Ovary (tissue), 9 donors: ENCODE results near the gene RASGEF1B. TPM values are rescaled to one million over a fixed set of nuclear protein-coding genes. Genes with fewer than 3 reads are reported as not detected.

Source experiments
- DNase-seq, 5 donors: peaks; one replicate each; pipeline ENCODE4 v3.0.0-alpha.2; 2019 to 2020
- H3K27ac ChIP-seq, 2 donors: fragments of 200-600 bp; one replicate each; pipeline versions ENCODE4 v1.5.1 to v1.8.0; 2019 to 2022
- H3K27me3 ChIP-seq: fragments of 200-600 bp; one replicate; pipeline ENCODE4 v1.8.0; 2022
- H3K36me3 ChIP-seq: fragments of 200-600 bp; sonication (generic); one replicate; pipeline ENCODE4 v1.5.1; 2019
- H3K4me1 ChIP-seq: one replicate; pipeline ENCODE4 v1.8.1; 2013; ENCODE audit warnings: mild to moderate bottlenecking, moderate library complexity; ENCODE audit not compliant: insufficient read depth
- H3K4me3 ChIP-seq: fragments of 200-600 bp; sonication (generic); one replicate; pipeline ENCODE4 v1.5.1; 2017
- H3K9me3 ChIP-seq, 2 donors: fragments of 200-600 bp in 1 of 2; sonication (generic) in 1 of 2; one replicate each; pipeline versions ENCODE4 v1.5.1 to v1.8.1; 2013 to 2019; ENCODE audit warnings: mild to moderate bottlenecking in 1 of 2, moderate library complexity in 1 of 2
- EP300 ChIP-seq: sonication (generic); formaldehyde crosslinking; IDR thresholded peaks from one replicate; pipeline ENCODE4 v1.6.1; 2017; ENCODE audit warnings: antibody characterized with exemption
- POLR2A ChIP-seq: fragments of 450-650 bp; IDR thresholded peaks from one replicate; pipeline ENCODE4 v1.6.1; 2017; ENCODE audit warnings: antibody characterized with exemption, mild to moderate bottlenecking, moderate library complexity
- WGBS, 3 donors: extraction: QIAGEN DNeasy Blood & Tissue Kit in 1 of 3; methylation state at CpG; one replicate each; pipeline versions ENCODE4 v1.1.5 to v1.1.7; 2013 to 2017; 5-methylcytosine and 5-hydroxymethylcytosine counted together
- intact Hi-C, 4 donors: fragments of 100-400 bp; cut with DNase I; formaldehyde crosslinking; loops; one replicate each; pipeline versions ENCODE4 v1.11.0 to v1.15.1; 2022 to 2023
- polyA plus RNA-seq, 2 donors: library from polyadenylated mRNA; stranded (reverse); fragments of 200-250 nt in 1 of 2; fragments of 350-450 nt in 1 of 2; fragmentation: Illumina TruSeq in 1 of 2; extraction: RNeasy Lipid Tissue Mini Kit (QIAGEN cat#74804) in 1 of 2; gene quantifications; one replicate each; pipeline ENCODE4 v1.2.3, GENCODE V29; 2013 to 2014
- total RNA-seq, 7 donors: library from RNA; depleted of rRNA in 2 of 7; stranded (reverse); fragments of >200 nt in 2 of 7; fragmentation: NEBNext Ultra II Directional in 3 of 7; extraction: Animal tissue kit (Norgen Biotek cat#: 25700) in 3 of 7; gene quantifications; one replicate each; pipeline versions ENCODE4 v1.1.0 to v1.2.4, GENCODE V29; 2016 to 2023
- TF ChIP-seq, protein P1 (sequence below), 3 donors: fragments of 450-650 bp in 2 of 3; fragments of 200-600 bp in 1 of 3; IDR thresholded peaks; one replicate each; pipeline versions ENCODE4 v1.5.1 to v1.8.0; 2016 to 2022; ENCODE audit warnings: antibody characterized with exemption in 3 of 3, mild to moderate bottlenecking in 1 of 3
- donor health status: DM: no; HTN: no; CAD: no; lungs with moderate emphysema.
- donor health status: DM: no; HTN: no; CAD: no.
- donor health status: Bipolar disorder and iron deficiency.
- donor health status: DM: yes; HTN: yes; CAD: no.
- donor health status: DM: no; HTN: no; CAD: no.
- donor health status: DM: yes; HTN: yes; CAD: no.

Gene RASGEF1B
- total and polyA plus RNA-seq, 9 donors = 1.1 to 14.4 (median 4.3) TPM

GRCh38 chr4:81422595-81422994 lies 49.1 kb downstream of the RASGEF1B start:
- H3K9me3 ChIP-seq = no peaks in the 10 kb centered on the region
- WGBS, 3 donors = 27 to 36% (median 28%) methylated on average over 1 of the region's 1 CpG
- H3K4me3 ChIP-seq = no peak overlapping the region
- no peaks in the 10 kb centered on the region for H3K4me1 ChIP-seq
- TF ChIP-seq, protein P1, sequence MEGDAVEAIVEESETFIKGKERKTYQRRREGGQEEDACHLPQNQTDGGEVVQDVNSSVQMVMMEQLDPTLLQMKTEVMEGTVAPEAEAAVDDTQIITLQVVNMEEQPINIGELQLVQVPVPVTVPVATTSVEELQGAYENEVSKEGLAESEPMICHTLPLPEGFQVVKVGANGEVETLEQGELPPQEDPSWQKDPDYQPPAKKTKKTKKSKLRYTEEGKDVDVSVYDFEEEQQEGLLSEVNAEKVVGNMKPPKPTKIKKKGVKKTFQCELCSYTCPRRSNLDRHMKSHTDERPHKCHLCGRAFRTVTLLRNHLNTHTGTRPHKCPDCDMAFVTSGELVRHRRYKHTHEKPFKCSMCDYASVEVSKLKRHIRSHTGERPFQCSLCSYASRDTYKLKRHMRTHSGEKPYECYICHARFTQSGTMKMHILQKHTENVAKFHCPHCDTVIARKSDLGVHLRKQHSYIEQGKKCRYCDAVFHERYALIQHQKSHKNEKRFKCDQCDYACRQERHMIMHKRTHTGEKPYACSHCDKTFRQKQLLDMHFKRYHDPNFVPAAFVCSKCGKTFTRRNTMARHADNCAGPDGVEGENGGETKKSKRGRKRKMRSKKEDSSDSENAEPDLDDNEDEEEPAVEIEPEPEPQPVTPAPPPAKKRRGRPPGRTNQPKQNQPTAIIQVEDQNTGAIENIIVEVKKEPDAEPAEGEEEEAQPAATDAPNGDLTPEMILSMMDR (IDR thresholded peaks at IDR 0.05) = no peak
- TF ChIP-seq EP300 (no peak), POLR2A (no peak)
- H3K36me3 ChIP-seq = no peaks in the 10 kb centered on the region
- no peaks in the 10 kb centered on the region for H3K27me3 ChIP-seq
- intact Hi-C loops = no loop called here
- no peak overlapping the region for H3K27ac ChIP-seq
- no peak for DNase-seq

DNA sequence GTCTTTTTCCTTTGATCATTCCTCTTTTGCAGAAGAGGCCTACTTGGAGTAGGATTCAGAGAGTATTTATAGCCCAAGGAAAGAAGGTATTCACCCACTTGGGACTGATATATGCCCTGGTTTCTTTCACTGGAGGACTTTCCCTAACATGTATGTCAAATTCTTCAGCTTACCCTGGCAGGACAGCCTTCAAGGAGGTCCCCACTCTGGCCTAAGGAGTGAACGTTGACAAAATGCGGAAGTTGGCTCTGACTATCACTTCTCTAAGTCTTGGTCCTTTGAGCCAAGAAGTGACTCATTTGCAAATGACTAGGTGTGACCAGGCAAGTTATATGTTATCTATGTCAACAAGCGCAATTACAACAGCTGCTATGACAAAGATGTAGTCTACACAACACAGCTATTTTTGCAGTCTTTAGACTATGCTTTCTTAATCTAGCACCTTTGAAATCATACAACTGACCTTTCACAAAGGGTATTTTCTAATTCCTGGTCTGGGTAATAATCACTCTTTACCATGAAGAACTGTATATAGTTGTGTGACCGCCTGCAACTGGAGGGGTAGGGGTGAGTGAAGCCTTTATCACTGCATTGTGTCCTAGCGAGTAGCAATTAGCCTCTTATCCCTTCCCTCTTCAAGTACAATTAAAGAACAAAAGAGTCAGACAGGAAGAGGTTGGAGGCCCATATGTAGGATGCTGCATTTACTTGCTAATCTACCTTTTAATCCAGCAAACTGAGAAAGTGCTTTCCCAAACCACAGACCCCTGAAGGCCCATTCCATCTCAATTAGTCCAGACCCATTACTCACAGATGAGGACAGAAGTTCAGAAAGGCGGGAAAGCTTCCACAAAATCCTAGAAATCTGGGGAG lies 50.1 kb downstream of the RASGEF1B start:
- no peaks in the 10 kb centered on the region for H3K36me3 ChIP-seq
- no peaks in the 10 kb centered on the region for H3K27me3 ChIP-seq
- no peak for DNase-seq
- H3K9me3 ChIP-seq = no peaks in the 10 kb centered on the region
- H3K4me1 ChIP-seq = no peaks in the 10 kb centered on the region
- intact Hi-C loops = no loop called here
- 84 to 89% (median 88%) methylated on average over 6 of the region's 6 CpGs for WGBS, 3 donors
- no peak overlapping the region for H3K4me3 ChIP-seq
- no peak overlapping the region for H3K27ac ChIP-seq
- no peak for TF ChIP-seq POLR2A
- TF ChIP-seq, protein P1 (IDR thresholded peaks at IDR 0.05) = no peak
- no peak for TF ChIP-seq EP300

DNA sequence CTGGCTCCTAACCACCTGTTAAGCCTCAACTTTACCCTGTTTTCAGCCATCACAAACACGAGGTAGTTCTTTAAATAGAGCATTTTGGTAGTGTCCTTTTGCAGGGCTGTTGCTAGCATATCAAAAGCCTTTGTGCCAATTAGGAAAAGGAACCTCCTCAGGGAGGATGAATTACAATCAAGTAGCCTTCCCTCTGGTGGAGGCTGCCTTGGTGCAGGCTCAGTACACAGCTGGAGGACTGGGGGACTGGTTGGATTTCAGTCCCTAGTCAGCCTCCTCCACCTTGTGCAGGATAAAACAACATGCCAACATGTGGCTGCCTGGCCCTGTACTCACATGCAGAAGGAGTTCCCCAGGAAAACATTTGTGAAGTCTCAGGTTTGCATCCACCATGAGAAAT lies 53.1 kb downstream of the RASGEF1B start:
- intact Hi-C loops = no loop called here
- TF ChIP-seq, protein P1 (IDR thresholded peaks at IDR 0.05) = no peak
- no peak for TF ChIP-seq POLR2A
- TF ChIP-seq EP300 = no peak
- WGBS, 3 donors = 14 to 57% (median 20%) methylated on average over 1 of the region's 1 CpG
- H3K4me1 ChIP-seq = no peaks in the 10 kb centered on the region
- H3K4me3 ChIP-seq = no peak overlapping the region
- DNase-seq = no peak
- no peaks in the 10 kb centered on the region for H3K9me3 ChIP-seq
- H3K36me3 ChIP-seq = no peaks in the 10 kb centered on the region
- no peak overlapping the region for H3K27ac ChIP-seq
- no peaks in the 10 kb centered on the region for H3K27me3 ChIP-seq

- intact Hi-C loops = no loop called here
- WGBS, 3 donors = 59 to 73% (median 68%) methylated on average over 4 of the region's 4 CpGs
- TF ChIP-seq, protein P1 (IDR thresholded peaks at IDR 0.05) = no peak
- no peak for TF ChIP-seq POLR2A
- TF ChIP-seq EP300 = no peak
Measured at GRCh38 chr4:81412946-81413495, 58.7 kb downstream of the RASGEF1B start.

More at GRCh38 chr4:81412946-81413495, 58.7 kb downstream of the RASGEF1B start:
- Histone ChIP-seq H3K9me3 (no peaks in the 10 kb centered on the region), H3K27me3 (no peaks in the 10 kb centered on the region), H3K4me1 (no peaks in the 10 kb centered on the region), H3K36me3 (no peaks in the 10 kb centered on the region), H3K27ac (no peak overlapping the region), H3K4me3 (no peak overlapping the region)
- DNase-seq = no peak
